NCI-H2196 treated with DMSO at 0.1 percent for 48 hours (cell line): ENCODE results near the gene BCL2A1.
"Not testable (repeated sequence)": the region's sequence is repeated elsewhere in the genome, so short reads cannot be mapped to it uniquely, and the experiment has no call there.

ENCODE experiments used
- DNase-seq: peaks from one replicate; lab custom pipeline; 2025; ENCODE audit not compliant: unreplicated experiment; lab: John Stamatoyannopoulos, UW

BCL2A1 gene

GRCh38 chr15:79970624-79971434 lies at the start of gene BCL2A1:
Gene BCL2A1, minus strand, starts transcription at chr15:79971196. Its CDS starts 77 bp downstream, at chr15:79971119.
- DNase-seq: no peak

- no peak for DNase-seq
Observed at GRCh38 chr15:80020731-80021130, 49.7 kb upstream of the BCL2A1 start.

- DNase-seq: not testable (repeated sequence)
Observed at GRCh38 chr15:80020149-80020548, 49.2 kb upstream of the BCL2A1 start.

- DNase-seq: no peak
Observed at GRCh38 chr15:80019168-80019745, 48.3 kb upstream of the BCL2A1 start.

- DNase-seq: not testable (repeated sequence)
Observed at GRCh38 chr15:80017139-80017538, 46.1 kb upstream of the BCL2A1 start.

GRCh38 chr15:80016506-80016905 lies 45.5 kb upstream of the BCL2A1 start:
- DNase-seq: not testable (repeated sequence)

- no peak for DNase-seq
Observed at GRCh38 chr15:80015156-80015555, 44.2 kb upstream of the BCL2A1 start.

- DNase-seq: not testable (repeated sequence)
Observed at GRCh38 chr15:80014186-80014585, 43.2 kb upstream of the BCL2A1 start.

- no peak for DNase-seq
Observed at GRCh38 chr15:80012060-80012726, 41.2 kb upstream of the BCL2A1 start.

GRCh38 chr15:80011596-80011995 lies 40.6 kb upstream of the BCL2A1 start:
- no peak for DNase-seq

GRCh38 chr15:80011041-80011523 lies 40.1 kb upstream of the BCL2A1 start:
- not testable (repeated sequence) for DNase-seq

- DNase-seq: no peak
Observed at GRCh38 chr15:80010131-80010673, 39.2 kb upstream of the BCL2A1 start.

GRCh38 chr15:80007532-80007931 lies 36.5 kb upstream of the BCL2A1 start:
- no peak for DNase-seq

GRCh38 chr15:80006946-80007345 lies 36.0 kb upstream of the BCL2A1 start:
- DNase-seq: no peak

GRCh38 chr15:80003934-80004472 lies 33.0 kb upstream of the BCL2A1 start:
- no peak for DNase-seq

GRCh38 chr15:80003171-80003570 lies 32.2 kb upstream of the BCL2A1 start:
- DNase-seq: no peak

GRCh38 chr15:80002267-80002666 lies 31.3 kb upstream of the BCL2A1 start:
- no peak for DNase-seq

- no peak for DNase-seq
Observed at GRCh38 chr15:79994615-79995014, 23.6 kb upstream of the BCL2A1 start.

- no peak for DNase-seq
Observed at GRCh38 chr15:79991826-79992225, 20.8 kb upstream of the BCL2A1 start.

- DNase-seq: no peak
Observed at GRCh38 chr15:79990997-79991334, 20.0 kb upstream of the BCL2A1 start.

- DNase-seq: no peak
Observed at GRCh38 chr15:79990280-79990996, 19.4 kb upstream of the BCL2A1 start.
